Uterus (tissue), 2 donors: ENCODE data around the gene MTARC2.

Experiments
- CTCF ChIP-seq, 4 experiments: fragments of 200-600 bp in 2 of 4; fragments of 450-650 bp in 2 of 4; sonication (generic) in 2 of 4; IDR thresholded peaks; one replicate each; pipeline ENCODE4 v1.5.1; 2016 to 2019; ENCODE audit warnings: antibody characterized with exemption in 4 of 4, mild to moderate bottlenecking in 2 of 4, moderate library complexity in 1 of 4
- POLR2A ChIP-seq, 2 donors: fragments of 450-650 bp; IDR thresholded peaks; one replicate each; pipeline ENCODE4 v1.6.1; 2016; ENCODE audit warnings: antibody characterized with exemption in 2 of 2, mild to moderate bottlenecking in 1 of 2, moderate library complexity in 1 of 2

GRCh38 chr1:220824031-220824989 is 76.2 kb downstream of the MTARC2 start:
- no peak for TF ChIP-seq CTCF (IDR thresholded peaks at IDR 0.05)
- no peak for TF ChIP-seq POLR2A (IDR thresholded peaks at IDR 0.05)
